ENCODE measurements around the gene S1PR4.
"Not testable (repeated sequence)": the region's sequence is repeated elsewhere in the genome, so short reads cannot be mapped to it uniquely, and the experiment has no call there.

S1PR4 gene

DNA sequence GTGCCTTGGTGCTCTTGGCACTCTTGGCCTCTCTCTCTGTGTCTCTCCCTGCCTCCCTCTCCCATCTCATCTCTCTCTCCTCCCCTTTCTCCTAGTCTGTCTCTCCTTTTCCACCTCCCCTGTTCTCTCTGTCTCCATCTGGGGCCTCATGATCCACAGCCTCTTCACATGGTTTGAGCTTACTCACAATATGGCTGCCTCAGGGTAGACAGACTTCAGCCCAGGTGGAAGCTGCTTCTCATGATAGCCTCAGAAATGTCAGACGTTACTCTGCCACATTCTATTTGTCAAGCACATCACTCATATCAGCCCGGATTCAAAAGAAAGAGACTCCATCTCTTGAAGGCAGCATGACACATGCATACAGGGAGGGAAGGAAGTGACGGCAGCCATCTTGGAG lies 18.4 kb upstream of the S1PR4 start:
- Histone ChIP-seq H3K4me3 (no peak overlapping the region), H3K4me2 (no peak overlapping the region), H3K9me3 (peaks cover 18% of the 10 kb centered on the region), H4K20me1 (no peaks in the 10 kb centered on the region), H3K4me1 (peaks cover 67% of the 10 kb centered on the region), H3K36me3 (peaks cover 100% of the 10 kb centered on the region), H3K9ac (no peak overlapping the region), H3K27me3 (no peaks in the 10 kb centered on the region), H3K27ac (peak overlapping the region; percentile 48)
- no peak for TF ChIP-seq Cebpa-rat (IDR thresholded peaks at IDR 0.05)

DNA sequence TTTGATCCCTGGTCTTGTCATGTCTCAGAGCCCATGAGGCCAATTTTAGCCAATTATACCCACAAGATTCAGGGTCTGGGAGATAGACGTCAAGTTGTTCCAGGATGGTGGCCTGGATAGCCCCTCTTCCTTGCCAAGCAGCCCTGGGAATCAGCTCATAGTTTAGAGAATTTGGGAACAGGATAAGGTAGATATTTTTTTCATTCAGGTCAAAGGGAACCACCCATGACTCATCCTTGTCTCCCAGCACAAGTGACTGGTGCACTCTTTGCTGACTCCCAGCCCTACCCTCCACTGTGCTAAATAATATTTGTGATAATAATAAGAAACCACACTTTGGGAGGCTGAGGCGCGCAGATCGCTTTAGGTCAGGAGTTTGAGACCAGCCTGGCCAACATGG lies 17.1 kb upstream of the S1PR4 start:
- Histone ChIP-seq H3K4me3 (no peak overlapping the region), H3K27me3 (no peaks in the 10 kb centered on the region), H3K27ac (peak overlapping the region; percentile 46; the same call in 1 of the 2 replicates), H3K4me1 (peaks cover 63% of the 10 kb centered on the region), H3K9ac (no peak overlapping the region), H3K4me2 (no peak overlapping the region), H3K9me3 (peaks cover 18% of the 10 kb centered on the region), H3K36me3 (peaks cover 100% of the 10 kb centered on the region), H4K20me1 (no peaks in the 10 kb centered on the region)
- TF ChIP-seq Cebpa-rat (IDR thresholded peaks at IDR 0.05), result no peak

DNA sequence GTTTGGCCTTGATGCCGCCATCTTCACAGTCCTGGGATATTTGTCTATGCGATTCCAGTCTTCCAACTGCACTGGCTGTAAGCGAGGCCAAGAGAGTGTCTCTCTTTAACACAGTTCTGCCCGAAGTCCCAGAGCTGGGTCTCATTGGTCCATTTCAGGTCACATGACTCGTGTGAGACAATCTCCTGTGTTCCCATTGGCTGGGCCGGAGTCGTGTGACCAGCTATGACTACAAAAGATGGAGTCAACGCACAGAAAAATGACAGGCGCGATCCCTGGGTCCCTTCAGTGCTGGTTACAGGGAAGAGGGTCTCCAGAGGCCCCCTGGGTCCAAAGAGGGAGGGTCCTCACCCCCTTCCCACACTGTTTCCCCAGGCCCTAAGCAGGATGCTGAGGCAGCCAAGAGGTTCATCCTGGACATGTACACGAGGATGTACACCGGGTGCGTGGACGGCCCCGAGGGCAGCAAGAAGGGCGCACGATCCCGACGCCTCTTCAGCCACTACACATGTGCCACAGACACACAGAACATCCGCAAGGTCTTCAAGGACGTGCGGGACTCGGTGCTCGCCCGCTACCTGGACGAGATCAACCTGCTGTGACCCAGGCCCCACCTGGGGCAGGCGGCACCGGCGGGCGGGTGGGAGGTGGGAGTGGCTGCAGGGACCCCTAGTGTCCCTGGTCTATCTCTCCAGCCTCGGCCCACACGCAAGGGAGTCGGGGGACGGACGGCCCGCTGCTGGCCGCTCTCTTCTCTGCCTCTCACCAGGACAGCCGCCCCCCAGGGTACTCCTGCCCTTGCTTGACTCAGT lies 15.9 kb upstream of the S1PR4 start:
- 0 out of 2 replicates have a peak overlapping the region, but pooled peaks have one; percentile 0 for H3K4me2 ChIP-seq
- peaks cover 53% of the 10 kb centered on the region for H3K4me1 ChIP-seq
- H3K9me3 ChIP-seq, result peaks cover 7% of the 10 kb centered on the region
- TF ChIP-seq Cebpa-rat (IDR thresholded peaks at IDR 0.05), result no peak
- no peaks in the 10 kb centered on the region for H3K27me3 ChIP-seq
- no peak overlapping the region for H3K4me3 ChIP-seq
- H3K27ac ChIP-seq, result no peak overlapping the region
- H3K9ac ChIP-seq, result no peak overlapping the region
- H3K36me3 ChIP-seq, result peaks cover 93% of the 10 kb centered on the region
- H4K20me1 ChIP-seq, result 0 out of 2 replicates have a peak, but pooled peaks cover under 1% of the 10 kb centered on the region

DNA sequence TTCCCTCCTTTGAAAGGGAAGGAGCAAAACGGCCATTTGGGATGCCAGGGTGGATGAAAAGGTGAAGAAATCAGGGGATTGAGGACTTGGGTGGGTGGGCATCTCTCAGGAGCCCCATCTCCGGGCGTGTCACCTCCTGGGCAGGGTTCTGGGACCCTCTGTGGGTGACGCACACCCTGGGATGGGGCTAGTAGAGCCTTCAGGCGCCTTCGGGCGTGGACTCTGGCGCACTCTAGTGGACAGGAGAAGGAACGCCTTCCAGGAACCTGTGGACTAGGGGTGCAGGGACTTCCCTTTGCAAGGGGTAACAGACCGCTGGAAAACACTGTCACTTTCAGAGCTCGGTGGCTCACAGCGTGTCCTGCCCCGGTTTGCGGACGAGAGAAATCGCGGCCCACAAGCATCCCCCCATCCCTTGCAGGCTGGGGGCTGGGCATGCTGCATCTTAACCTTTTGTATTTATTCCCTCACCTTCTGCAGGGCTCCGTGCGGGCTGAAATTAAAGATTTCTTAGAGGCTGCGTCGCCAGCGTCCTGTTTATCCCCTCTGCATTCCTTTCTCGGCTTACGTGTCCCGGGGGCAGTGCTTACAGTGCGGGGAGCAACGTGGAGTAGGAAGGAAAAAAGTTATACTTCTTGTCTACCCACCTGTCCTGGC lies 15.2 kb upstream of the S1PR4 start:
- Histone ChIP-seq H3K27ac (no peak overlapping the region), H3K4me2 (0 out of 2 replicates have a peak overlapping the region, but pooled peaks have one; percentile 0), H3K27me3 (no peaks in the 10 kb centered on the region), H4K20me1 (0 out of 2 replicates have a peak, but pooled peaks cover 5% of the 10 kb centered on the region), H3K9me3 (no peaks in the 10 kb centered on the region; the same call in none of the 2 replicates), H3K36me3 (peaks cover 91% of the 10 kb centered on the region), H3K4me1 (peaks cover 50% of the 10 kb centered on the region), H3K9ac (no peak overlapping the region), H3K4me3 (no peak overlapping the region)
- no peak for TF ChIP-seq Cebpa-rat (IDR thresholded peaks at IDR 0.05)

DNA sequence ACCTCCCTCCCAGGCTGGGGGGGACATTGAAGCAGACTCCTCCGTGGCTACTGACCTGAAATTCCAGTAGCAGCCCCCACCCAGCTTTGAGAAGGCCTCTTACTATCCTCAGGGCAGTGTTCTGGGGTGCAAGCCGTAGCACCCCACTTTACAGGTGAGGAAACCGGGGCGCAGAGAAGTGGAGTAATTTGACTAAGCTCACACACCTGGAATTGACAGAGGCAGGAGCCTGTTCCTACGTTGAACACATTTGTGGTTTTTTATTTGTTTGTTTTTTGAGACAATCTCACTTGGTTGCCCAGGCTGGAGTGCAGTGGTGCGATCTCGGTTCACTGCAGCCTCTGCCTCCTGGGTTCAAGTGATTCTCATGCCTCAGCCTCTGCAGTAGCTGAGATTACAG lies 14.6 kb upstream of the S1PR4 start:
- TF ChIP-seq Cebpa-rat (IDR thresholded peaks at IDR 0.05), result no peak
- Histone ChIP-seq H3K4me2 (no peak overlapping the region), H3K4me1 (peaks cover 44% of the 10 kb centered on the region), H3K9ac (no peak overlapping the region), H4K20me1 (0 out of 2 replicates have a peak, but pooled peaks cover 5% of the 10 kb centered on the region), H3K27me3 (no peaks in the 10 kb centered on the region), H3K9me3 (no peaks in the 10 kb centered on the region; the same call in none of the 2 replicates), H3K4me3 (no peak overlapping the region), H3K27ac (no peak overlapping the region), H3K36me3 (peaks cover 88% of the 10 kb centered on the region)

DNA sequence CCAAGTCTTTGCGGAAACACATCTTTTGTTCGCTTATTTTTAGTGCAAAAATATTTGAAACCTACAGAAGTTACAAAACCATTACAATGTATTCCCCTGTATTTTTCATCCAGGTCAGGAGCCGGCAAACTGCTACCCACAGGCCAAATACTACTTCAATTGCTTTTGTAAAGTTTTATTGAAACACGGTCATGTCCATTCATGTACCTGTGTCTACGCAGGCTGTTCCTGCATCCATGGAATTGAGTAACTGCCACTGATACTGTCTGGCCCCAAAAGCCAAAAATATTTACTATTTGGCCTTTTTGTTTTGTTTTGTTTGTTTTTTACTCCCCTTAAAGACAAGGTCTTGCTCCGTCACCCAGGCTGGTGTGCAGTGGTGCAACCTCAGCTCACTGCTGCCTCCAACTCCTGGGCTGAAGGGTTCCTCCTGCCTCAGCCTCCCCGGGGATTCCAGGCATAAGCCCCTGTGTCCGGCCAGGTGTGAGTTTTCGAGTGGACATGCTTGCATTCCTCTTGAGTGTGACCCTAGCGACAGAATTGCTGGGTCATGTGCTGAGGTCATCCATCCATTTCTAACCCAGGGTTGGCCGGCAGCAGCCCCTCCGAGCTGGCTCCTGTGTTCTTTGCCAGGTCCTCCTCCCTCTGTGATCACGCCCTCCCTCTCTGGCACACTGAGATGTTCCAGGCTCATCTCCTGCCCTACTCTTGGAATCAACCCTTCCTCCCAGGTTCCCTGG lies 10.9 kb upstream of the S1PR4 start:
- H3K9me3 ChIP-seq, result no peaks in the 10 kb centered on the region; the same call in 1 of the 2 replicates
- no peak for TF ChIP-seq Cebpa-rat (IDR thresholded peaks at IDR 0.05)
- H3K4me1 ChIP-seq, result peaks cover 61% of the 10 kb centered on the region
- H3K9ac ChIP-seq, result 0 out of 2 replicates have a peak overlapping the region, but pooled peaks have one; percentile 40
- H3K36me3 ChIP-seq, result peaks cover 54% of the 10 kb centered on the region
- 0 out of 2 replicates have a peak, but pooled peaks cover 5% of the 10 kb centered on the region for H4K20me1 ChIP-seq
- no peak overlapping the region for H3K4me3 ChIP-seq
- H3K27me3 ChIP-seq, result no peaks in the 10 kb centered on the region
- no peak overlapping the region for H3K4me2 ChIP-seq
- H3K27ac ChIP-seq, result 0 out of 2 replicates have a peak overlapping the region, but pooled peaks have one; percentile 44

DNA sequence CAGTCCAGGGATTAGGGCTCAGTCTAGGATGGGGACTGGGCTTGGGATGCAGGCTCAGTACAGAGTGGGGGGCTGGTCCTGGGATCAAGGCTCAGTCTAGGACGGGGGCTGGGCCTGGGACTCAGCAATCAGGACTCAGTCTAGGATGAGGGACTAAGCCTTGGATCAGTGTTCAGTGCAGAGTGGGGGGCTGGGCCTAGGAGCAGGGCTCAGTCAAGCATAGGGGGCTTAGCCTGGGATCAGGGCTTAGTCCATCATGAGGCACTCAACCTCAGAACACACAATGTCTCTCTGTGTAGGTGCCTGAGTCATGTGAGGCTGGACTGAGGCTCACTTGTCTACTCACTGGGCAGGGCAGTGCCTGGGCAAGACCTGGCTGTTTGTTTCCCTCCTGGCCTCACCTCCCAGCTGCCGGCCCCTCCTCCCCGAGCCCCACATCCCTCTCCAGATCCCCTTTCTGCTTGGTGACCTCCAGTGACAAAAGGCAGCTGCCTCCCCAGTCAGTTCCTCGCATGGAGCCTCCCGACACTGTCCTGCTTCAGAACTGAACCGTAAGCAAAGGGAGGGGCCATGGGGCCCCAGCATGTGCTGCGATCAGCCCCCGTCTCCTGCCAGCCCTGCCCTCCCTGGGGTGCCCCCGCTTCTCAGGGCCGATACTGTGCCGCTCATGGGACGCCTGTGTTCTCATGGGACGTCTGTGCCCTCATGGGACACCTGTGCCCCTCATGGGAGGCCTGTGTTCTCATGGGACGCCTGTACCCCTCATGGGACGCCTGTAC lies 6.5 kb upstream of the S1PR4 start:
- no peak for TF ChIP-seq Cebpa-rat (IDR thresholded peaks at IDR 0.05)
- no peaks in the 10 kb centered on the region for H3K27me3 ChIP-seq
- 0 out of 2 replicates have a peak, but pooled peaks cover 5% of the 10 kb centered on the region for H4K20me1 ChIP-seq
- peaks cover 55% of the 10 kb centered on the region for H3K4me1 ChIP-seq
- H3K9me3 ChIP-seq, result no peaks in the 10 kb centered on the region
- no peak overlapping the region for H3K4me3 ChIP-seq
- peak overlapping the region; percentile 67 for H3K27ac ChIP-seq
- peak overlapping the region; percentile 76 for H3K4me2 ChIP-seq
- peak overlapping the region; percentile 15; the same call in 1 of the 2 replicates for H3K9ac ChIP-seq
- H3K36me3 ChIP-seq, result peaks cover 14% of the 10 kb centered on the region

DNA sequence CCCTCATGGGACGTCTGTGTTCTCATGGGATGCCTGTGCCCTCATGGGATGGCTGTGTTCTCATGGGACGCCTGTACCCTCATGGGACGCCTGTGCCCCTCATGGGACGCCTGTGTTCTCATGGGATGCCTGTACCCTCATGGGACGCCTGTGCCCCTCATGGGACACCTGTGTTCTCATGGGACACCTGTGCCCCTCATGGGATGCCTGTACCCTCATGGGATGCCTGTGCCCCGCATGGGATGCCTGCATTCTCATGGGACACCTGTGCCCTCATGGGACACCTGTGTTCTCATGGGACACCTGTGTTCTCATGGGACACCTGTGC lies 5.9 kb upstream of the S1PR4 start:
- H3K4me3 ChIP-seq, H4K20me1 ChIP-seq, H3K9ac ChIP-seq, H3K9me3 ChIP-seq, H3K27me3 ChIP-seq: not testable (repeated sequence)
- H3K4me2 ChIP-seq, result peak overlapping the region; percentile 76
- peak overlapping the region; percentile 67 for H3K27ac ChIP-seq
- peaks cover 58% of the 10 kb centered on the region for H3K4me1 ChIP-seq
- peaks cover 12% of the 10 kb centered on the region for H3K36me3 ChIP-seq

Measured in BLaER1 (cell line).